ENCODE results near the gene SMIM1. TPM values are rescaled to one million over a fixed set of nuclear protein-coding genes. Genes with fewer than 3 reads are reported as not detected.

The SMIM1 gene
- polyA plus RNA-seq, 3 donors: 1.1 to 2.7 (median 1.4) TPM

- H3K27ac ChIP-seq (ENCODE audit: low read depth in 1 of 2, low read length in 2 of 2): no peak overlapping the region
- no peaks in the 10 kb centered on the region for H3K27me3 ChIP-seq (ENCODE audit: control insufficient read depth in 2 of 2, insufficient read depth in 2 of 2, low read length in 2 of 2)
- Mint-ChIP-seq H3K4me1 (peaks cover 14% of the 10 kb centered on the region), H3K27me3 (ENCODE audit: low read depth in 3 of 3) (peaks cover 0 to 1% (median 0%) of the 10 kb centered on the region in 3 donors), H3K27ac (peak overlapping the region in 6 of 7 donors; percentile 46 to 77 (median 66)), H3K9me3 (no peaks in the 10 kb centered on the region), H3K4me3 (no peak overlapping the region), H3K36me3 (peaks cover 53 to 85% of the 10 kb centered on the region in 2 donors)
- H3K4me1 ChIP-seq (ENCODE audit: control insufficient read depth in 1 of 2, insufficient read depth in 2 of 2, low read length in 2 of 2): peaks cover 0 to under 1% of the 10 kb centered on the region in 2 donors
- intact Hi-C loops (cut with micrococcal nuclease): no loop called here
- no peak for DNase-seq
- peaks cover 58 to 83% of the 10 kb centered on the region in 2 donors for H3K36me3 ChIP-seq (replicated peaks in 1 of 2; ENCODE audit: control insufficient read depth in 1 of 2, insufficient read depth in 2 of 2, low read length in 2 of 2)
- WGBS (ENCODE audit: insufficient coverage): 92% methylated on average over 25 of the region's 26 CpGs
- no peak for TF ChIP-seq CTCF (IDR thresholded peaks at IDR 0.05)
- no peak overlapping the region for H3K4me3 ChIP-seq (replicated peaks in 1 of 3; ENCODE audit: low read depth in 2 of 3, low read length in 3 of 3)
- H3K9ac ChIP-seq (ENCODE audit: insufficient read depth, low read length, poor library complexity, severe bottlenecking): no peak overlapping the region
- peaks cover 58% of the 10 kb centered on the region for H3K79me2 ChIP-seq (ENCODE audit: insufficient read depth, low read length)
- H2AFZ ChIP-seq (ENCODE audit: insufficient read depth, low read depth, low read length, poor library complexity, severe bottlenecking): no peak overlapping the region
- H4K20me1 ChIP-seq (ENCODE audit: insufficient read depth, low read length): peaks cover 72% of the 10 kb centered on the region
- no peak overlapping the region for H3K4me2 ChIP-seq (replicated peaks; ENCODE audit: extremely low read depth, low read length, poor library complexity, severe bottlenecking)
- H3K9me3 ChIP-seq (replicated peaks in 1 of 2; ENCODE audit: control insufficient read depth in 1 of 2, insufficient read depth in 1 of 2, low read length in 2 of 2): no peaks in the 10 kb centered on the region
These were observed 15.4 kb downstream of the SMIM1 start for GRCh38 chr1:3787745-3788605.

- intact Hi-C loops (cut with micrococcal nuclease): no loop called here
- H3K4me2 ChIP-seq (replicated peaks; ENCODE audit: extremely low read depth, low read length, poor library complexity, severe bottlenecking): no peak overlapping the region
- peaks cover 6 to 10% of the 10 kb centered on the region in 2 donors for H3K4me1 ChIP-seq (ENCODE audit: control insufficient read depth in 1 of 2, insufficient read depth in 2 of 2, low read length in 2 of 2)
- H4K20me1 ChIP-seq (ENCODE audit: insufficient read depth, low read length): peaks cover 81% of the 10 kb centered on the region
- peaks cover 67% of the 10 kb centered on the region for H3K79me2 ChIP-seq (ENCODE audit: insufficient read depth, low read length)
- Mint-ChIP-seq H3K36me3 (peaks cover 46 to 76% of the 10 kb centered on the region in 2 donors), H3K27me3 (ENCODE audit: low read depth in 3 of 3) (peaks cover 0 to 1% (median 0%) of the 10 kb centered on the region in 3 donors), H3K4me1 (peaks cover 21% of the 10 kb centered on the region), H3K27ac (peak overlapping the region in 5 of 7 donors; percentile 46 to 77 (median 68)), H3K4me3 (no peak overlapping the region), H3K9me3 (no peaks in the 10 kb centered on the region)
- peaks cover 51 to 76% of the 10 kb centered on the region in 2 donors for H3K36me3 ChIP-seq (replicated peaks in 1 of 2; ENCODE audit: control insufficient read depth in 1 of 2, insufficient read depth in 2 of 2, low read length in 2 of 2)
- TF ChIP-seq CTCF (IDR thresholded peaks at IDR 0.05): no peak
- H3K27me3 ChIP-seq (ENCODE audit: control insufficient read depth in 2 of 2, insufficient read depth in 2 of 2, low read length in 2 of 2): no peaks in the 10 kb centered on the region
- H2AFZ ChIP-seq (ENCODE audit: insufficient read depth, low read depth, low read length, poor library complexity, severe bottlenecking): no peak overlapping the region
- H3K27ac ChIP-seq (ENCODE audit: low read depth in 1 of 2, low read length in 2 of 2): no peak overlapping the region
- no peak for DNase-seq
- H3K4me3 ChIP-seq (replicated peaks in 1 of 3; ENCODE audit: low read depth in 2 of 3, low read length in 3 of 3): no peak overlapping the region
- H3K9me3 ChIP-seq (replicated peaks in 1 of 2; ENCODE audit: control insufficient read depth in 1 of 2, insufficient read depth in 1 of 2, low read length in 2 of 2): no peaks in the 10 kb centered on the region
- no peak overlapping the region for H3K9ac ChIP-seq (ENCODE audit: insufficient read depth, low read length, poor library complexity, severe bottlenecking)
- WGBS (ENCODE audit: insufficient coverage): 87% methylated on average over 16 of the region's 16 CpGs
These were observed 16.3 kb downstream of the SMIM1 start for GRCh38 chr1:3788756-3789420.
